AG09319 (cell line): ENCODE data around the gene CRIM1.

Experiments used
- DNase-seq: peaks from one replicate; pipeline ENCODE4 v3.0.0-alpha.2; 2010; ENCODE audit warnings: low read depth; ENCODE audit errors: extremely low read depth
- TF ChIP-seq, protein P1 (sequence below): IDR thresholded peaks from 2 replicates; pipeline ENCODE4 v1.5.1; 2011; ENCODE audit warnings: low read depth, mild to moderate bottlenecking, inconsistent platforms, low read length, moderate library complexity

Gene CRIM1

DNA sequence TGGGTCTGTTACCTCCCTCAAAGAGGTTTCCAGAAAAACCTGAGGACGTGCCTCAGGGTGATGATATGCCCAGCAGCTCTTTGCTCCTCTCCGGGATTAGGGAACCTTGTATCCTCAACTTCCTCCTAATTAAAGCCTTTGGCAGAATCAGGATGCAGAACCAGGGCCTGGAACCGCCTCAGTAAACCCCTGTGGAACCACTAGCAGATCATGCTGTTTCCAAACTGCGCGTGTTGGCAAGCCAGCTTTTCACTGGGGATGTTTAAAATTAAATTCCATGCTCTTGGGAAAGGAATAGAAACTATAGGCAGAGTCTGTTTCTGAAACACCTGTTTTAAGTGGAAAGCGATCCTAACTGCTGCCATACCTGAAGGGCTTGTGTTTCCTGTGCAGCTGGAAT is 26.4 kb downstream of the CRIM1 start:
- TF ChIP-seq, protein P1, sequence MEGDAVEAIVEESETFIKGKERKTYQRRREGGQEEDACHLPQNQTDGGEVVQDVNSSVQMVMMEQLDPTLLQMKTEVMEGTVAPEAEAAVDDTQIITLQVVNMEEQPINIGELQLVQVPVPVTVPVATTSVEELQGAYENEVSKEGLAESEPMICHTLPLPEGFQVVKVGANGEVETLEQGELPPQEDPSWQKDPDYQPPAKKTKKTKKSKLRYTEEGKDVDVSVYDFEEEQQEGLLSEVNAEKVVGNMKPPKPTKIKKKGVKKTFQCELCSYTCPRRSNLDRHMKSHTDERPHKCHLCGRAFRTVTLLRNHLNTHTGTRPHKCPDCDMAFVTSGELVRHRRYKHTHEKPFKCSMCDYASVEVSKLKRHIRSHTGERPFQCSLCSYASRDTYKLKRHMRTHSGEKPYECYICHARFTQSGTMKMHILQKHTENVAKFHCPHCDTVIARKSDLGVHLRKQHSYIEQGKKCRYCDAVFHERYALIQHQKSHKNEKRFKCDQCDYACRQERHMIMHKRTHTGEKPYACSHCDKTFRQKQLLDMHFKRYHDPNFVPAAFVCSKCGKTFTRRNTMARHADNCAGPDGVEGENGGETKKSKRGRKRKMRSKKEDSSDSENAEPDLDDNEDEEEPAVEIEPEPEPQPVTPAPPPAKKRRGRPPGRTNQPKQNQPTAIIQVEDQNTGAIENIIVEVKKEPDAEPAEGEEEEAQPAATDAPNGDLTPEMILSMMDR: no peak
- no peak for DNase-seq

- DNase-seq: no peak
- TF ChIP-seq, protein P1: no peak
Measured at GRCh38 chr2:36382472-36382871, 26.9 kb downstream of the CRIM1 start.

GRCh38 chr2:36383726-36384125 is 28.1 kb downstream of the CRIM1 start:
- TF ChIP-seq, protein P1: no peak
- no peak for DNase-seq

- no peak for DNase-seq
- TF ChIP-seq, protein P1: no peak
Measured at GRCh38 chr2:36384454-36384853, 28.9 kb downstream of the CRIM1 start.

- TF ChIP-seq, protein P1: no peak
- DNase-seq: no peak
Measured at GRCh38 chr2:36385603-36386002, 30.0 kb downstream of the CRIM1 start.

DNA sequence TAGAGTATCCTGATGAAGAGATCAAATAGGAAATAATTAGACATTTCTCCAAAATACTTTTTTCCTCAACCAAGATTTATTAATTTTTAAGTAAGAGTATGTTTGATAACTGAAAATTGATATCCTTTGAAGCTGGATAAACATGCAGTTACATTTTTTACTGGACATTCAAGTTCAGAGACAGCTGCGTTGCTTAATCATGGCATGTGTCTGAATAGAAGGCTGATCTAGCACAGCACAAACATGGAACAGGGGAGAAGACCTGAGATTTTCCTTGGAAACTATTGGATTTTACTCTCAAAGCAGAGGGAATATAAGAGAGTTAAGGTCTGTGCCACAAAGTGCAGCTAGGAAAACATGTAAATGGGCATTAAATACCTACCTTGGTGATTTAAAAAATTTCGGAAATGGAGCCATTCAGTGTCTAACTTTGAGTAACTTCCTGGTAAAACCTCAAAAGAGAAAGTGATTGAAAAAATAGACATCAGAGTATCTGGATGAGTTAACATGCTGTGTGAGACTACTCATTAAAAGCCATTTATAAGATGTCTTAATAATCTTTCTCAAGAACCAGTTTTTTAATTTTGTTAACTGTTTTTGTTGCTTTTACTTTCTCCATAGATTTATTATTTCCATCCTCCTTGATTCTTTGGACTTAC is 31.8 kb downstream of the CRIM1 start:
- TF ChIP-seq, protein P1: no peak
- DNase-seq: no peak

GRCh38 chr2:36388472-36388871 is 32.9 kb downstream of the CRIM1 start:
- DNase-seq: no peak
- TF ChIP-seq, protein P1: no peak
